Stimulated activated CD8-positive, alpha-beta memory T cell treated with anti-CD3 and anti-CD28 coated beads, Interleukin-2, amount 100 ng/mL, for 48 hours (primary cell): ENCODE data around the gene PEPD.

Experiments used
- DNase-seq, 2 donors: peaks; one replicate each; pipeline ENCODE4 v3.0.0-alpha.2; 2020; ENCODE audit warnings: low read depth in 2 of 2

Gene PEPD

GRCh38 chr19:33473653-33474305, 47.8 kb downstream of the PEPD start:
- DNase-seq, result no peak

GRCh38 chr19:33472691-33473652, 48.6 kb downstream of the PEPD start:
- no peak for DNase-seq

- no peak for DNase-seq
Measured at GRCh38 chr19:33472226-33472625, 49.4 kb downstream of the PEPD start.

DNA sequence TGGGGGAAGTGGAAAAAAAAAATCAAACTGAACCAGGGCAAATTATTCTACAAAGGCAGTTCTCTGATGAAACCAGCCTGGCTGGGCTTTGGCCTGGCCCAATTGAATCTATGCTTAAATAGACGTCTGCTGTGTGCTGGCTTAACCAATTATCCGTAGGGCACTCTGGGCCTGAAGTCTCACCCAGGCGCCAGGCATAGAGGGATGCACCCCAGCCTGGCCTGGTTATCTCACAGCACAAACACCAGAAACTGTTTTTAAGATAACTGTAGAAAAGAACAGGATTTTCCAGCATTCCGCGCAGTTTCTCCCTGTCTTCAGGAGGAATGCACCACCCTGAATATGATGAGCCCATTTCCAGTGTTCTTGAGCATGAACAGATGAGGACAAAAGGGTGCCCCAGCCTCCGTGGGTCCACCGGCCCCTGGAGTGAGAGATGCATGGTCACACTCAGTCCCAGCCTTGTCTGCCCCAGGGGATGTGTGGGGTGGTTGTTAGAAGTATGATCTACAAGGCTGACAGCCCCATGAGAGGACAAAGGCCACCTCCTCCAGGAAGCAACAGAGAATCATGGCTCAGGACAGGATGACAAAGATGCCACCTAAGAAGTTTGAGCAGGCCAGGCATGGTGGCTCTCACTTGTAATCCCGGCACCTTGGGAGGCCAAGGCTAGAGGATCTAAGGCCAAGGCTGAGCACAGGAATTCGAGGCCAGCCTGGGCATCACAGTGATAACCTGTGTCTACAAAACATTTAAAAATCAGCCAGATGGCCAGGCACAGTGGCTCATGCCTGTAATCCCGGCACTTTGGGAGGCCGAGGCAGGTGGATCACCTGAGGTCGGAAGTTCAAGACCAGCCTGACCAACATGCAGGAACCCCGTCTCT, 50.2 kb downstream of the PEPD start:
- DNase-seq, result no peak

DNA sequence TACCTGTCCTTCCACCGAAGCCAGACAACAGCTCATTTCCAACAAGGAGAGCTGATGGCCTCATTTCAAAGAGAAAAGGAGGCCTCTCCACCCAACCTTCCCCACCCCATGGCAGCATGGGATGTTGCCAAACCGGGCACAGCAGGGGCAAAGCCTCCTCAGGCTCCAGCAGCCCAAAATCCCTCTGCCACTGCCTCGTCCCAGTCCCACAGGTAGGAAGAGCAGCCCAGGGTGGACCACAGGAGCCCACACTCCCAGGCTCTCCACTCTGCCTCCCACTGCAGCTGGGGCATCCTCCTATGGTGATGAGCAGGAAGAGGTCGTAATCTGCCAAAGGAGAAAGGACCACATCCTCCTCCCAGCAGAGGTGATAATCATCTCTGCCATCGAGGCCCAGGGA, 50.9 kb downstream of the PEPD start:
- no peak for DNase-seq

DNA sequence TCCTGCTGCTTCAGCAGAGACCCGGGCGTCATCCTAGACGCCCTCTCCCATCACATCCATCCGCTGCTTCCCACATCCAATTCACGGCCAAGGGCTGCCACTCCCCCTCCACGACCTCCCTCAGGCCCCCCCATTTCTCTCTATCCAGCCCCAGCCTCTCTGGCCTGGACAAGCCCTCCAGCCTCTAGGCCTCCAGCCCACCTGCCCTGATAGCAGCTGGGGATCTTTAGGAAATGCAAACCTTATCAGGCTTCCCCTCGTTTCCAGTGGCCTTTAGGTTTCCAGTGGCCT, 51.6 kb downstream of the PEPD start:
- no peak for DNase-seq

GRCh38 chr19:33469171-33470039, 52.2 kb downstream of the PEPD start:
- DNase-seq, result no peak

DNA sequence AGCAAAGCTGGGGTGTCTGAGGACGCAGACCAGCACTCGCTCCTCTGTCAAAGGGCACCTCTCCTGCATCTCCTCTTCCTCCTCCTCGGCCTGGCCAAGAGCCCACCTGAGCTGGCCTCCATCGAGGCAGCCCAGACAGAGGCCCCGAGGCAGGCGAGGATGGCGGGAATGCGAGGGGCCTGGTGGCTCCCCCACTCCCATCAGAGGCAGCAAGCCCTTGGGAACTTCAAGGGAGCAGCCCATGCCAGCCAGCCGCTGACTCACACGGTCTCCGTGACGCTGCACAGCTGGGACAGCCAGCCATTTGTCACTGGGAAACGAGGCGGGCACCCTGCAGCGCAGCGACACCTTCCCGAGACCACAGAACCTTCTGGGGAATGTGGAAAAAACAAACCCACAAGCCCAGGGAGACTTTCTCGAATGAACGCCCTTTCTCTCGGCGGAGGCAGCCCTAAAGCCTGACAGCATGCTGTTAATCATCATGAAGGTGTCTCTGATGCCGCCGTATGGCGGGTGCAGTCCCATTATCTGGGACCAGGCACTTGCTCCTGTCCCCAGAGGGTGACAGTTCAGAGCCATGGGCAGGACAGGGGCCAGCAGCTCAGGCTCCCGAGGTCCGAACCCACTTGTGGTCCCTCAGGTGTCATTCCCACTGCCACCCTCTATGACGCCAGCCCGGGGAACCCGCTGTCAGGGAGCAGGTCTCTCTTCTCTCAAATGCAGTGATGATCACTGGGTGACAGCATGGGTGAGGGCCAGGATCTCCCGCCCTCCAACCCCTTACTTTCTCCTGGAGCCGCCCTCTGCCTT, 53.0 kb downstream of the PEPD start:
- no peak for DNase-seq

DNA sequence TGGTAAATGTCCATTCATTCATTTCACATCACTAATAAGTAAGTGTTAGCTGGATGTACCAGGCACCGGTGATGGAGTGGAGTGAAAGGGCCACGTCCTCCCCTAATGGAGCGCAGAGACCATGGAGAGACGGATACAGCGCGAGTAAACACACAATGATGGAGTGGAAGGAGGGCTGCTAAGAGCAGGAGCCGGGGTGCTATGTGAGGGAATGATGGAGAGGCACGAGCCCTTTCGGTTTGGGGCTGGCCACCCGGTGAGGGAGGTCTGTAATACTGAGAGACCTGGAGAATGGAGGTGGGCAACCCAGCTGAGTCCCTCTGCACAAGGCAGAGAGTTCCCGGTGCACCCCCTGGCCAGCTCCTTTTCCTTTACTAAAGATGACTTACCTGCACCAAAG, 53.7 kb downstream of the PEPD start:
- DNase-seq, result no peak

- no peak for DNase-seq
Measured at GRCh38 chr19:33465834-33466233, 55.8 kb downstream of the PEPD start.

DNA sequence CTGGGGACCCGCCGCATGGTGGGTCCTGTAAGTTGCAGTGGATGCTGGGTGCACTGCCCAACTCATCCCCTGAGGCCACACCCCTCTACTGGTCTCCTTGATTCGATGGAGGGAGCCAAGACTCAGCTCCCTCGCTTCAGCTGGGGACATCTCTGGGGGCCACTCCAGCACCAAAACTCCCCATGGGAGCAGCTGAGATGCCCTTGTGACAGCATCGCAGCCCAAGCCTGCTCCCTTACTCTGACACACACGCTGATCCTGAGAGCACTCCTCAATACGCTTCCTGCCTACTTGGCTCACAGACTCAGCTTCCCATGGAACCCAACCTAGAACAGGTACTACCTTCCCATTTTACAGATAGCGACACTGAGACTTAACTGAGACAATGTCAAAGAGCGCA, 56.2 kb downstream of the PEPD start:
- no peak for DNase-seq

DNA sequence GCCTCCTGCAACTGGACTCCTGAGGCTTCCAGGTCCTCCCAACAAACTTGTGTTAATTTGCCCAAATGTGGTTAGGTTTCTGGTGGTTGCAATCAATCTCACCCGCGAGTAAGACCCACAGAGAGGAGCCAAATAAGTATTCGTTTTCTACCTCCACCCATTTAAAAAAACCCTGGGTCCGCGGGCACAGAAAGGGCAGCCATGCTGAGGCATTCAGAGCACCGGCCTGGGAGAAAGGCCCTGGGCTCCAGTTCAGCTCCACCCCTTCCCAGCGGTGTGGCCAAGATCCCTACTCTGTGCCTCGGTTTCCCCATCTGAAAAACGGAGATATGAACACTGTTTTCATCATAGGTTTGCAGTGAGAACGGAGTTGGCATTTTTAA, 56.9 kb downstream of the PEPD start:
- no peak for DNase-seq

DNA sequence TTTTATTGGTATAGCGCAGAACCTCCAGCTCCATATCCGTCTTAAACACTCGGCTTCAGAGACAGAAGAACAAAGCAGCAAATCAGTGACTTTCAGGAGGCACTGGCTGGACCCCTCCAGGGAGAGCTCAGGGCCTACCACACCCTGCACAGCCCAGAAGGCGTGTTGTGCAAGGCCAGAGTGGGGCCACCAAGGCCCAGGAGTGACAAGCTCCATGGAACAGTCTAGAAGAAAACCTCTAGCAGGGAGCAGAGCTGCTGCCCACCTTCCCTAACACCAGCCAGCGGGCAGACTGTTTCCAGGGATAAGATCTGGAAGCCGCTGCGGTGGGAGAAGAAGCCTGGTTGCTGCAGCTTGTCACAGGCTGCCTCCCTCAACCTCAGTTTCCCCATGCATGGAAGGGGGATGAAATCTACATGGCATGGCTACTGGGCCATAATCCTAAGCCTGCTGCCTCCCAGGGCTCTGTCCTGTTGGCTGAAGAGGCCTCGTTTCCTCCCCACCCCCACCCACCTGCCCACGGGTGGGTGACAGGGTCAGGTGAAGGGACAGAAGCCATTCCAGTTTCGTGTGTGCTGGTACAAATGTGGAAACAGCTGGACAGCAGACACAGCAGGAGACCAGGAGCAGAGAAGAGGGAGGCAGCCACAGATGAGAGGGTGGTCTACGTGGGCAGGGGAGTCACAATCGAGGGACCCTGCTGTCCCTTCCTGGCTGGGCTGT, 57.4 kb downstream of the PEPD start:
- no peak for DNase-seq

- no peak for DNase-seq
Measured at GRCh38 chr19:33463199-33463598, 58.4 kb downstream of the PEPD start.

DNA sequence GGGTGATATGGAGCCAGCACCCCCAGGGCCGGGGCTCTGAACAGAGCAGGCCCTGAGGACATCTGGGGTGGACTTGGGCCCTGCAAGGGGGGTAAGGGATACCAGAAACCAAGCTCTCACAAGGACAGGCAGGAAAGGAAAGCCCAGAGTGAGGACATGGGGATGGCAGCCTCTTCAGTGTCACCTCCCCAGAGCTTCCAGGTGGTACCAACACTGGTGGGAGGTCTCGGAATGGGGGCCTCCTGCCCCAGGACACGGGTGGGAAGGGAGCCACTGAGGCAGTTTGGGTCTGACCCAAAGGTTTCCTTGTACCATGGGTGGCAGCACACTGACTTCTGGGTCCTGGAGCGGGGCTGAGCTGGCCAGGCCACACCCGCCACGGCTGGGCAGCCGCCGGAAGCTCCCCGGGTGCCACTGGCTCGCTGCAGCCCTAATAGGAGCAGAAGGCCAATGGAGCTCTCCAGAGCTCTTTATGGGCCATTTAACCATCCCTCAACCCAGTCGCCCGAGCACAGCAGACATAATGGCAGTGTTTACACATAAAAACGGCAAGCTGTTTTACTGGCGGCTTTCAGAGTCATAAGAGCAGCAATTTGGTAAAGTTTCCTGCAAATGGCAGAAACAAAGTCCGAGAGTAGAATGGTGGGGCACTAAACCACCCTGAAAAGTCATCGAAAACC, 59.3 kb downstream of the PEPD start:
- no peak for DNase-seq

DNA sequence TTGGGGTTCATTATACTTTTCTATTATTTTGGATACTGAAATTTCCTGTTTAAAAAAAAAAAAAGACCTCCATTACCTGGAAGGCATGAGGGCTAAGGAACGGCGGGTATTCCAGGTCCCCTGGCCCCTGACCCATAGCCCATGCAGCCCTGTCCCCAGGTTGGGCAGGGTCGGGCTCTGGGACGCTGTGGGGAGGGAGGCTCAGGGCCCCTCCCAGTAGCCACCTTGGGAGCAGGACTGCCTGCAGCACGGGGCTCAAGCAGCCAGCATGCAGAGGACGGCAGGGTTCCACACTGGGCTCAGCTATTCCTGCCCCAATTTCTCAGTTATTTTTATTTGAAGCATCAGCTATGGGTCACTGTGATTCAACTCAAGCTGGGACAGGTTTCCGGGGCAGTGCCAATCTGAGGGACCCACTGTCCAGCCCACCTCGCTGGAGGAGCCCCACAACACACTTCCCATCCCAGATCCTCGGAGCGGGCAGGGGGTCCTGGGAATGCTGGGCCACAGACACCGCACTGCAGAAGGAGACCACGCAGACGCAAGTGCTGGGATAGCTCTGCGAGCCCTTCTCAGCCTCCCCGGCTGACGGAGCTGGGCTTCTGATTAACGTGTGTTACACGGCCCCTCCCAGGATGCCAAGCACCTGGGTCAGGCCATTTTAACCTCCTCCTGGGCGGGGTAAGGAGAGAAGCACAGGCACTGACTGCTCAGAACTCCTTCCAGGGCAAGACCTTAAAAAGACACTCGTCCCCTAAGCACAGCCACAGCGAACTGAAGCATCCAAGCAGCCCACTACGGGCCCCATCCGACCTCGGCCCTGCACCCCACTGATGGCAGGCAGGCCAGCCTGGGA, 60.1 kb downstream of the PEPD start:
- no peak for DNase-seq

GRCh38 chr19:33460221-33460908, 61.2 kb downstream of the PEPD start:
- no peak for DNase-seq
